DOHH2 (cell line): ENCODE data around the gene TMEM231.

ENCODE experiments used
- H3F3A ChIP-seq: fragments of 200-600 bp; sonication (generic), shearing (Covaris generic); 2 replicates; pipeline ENCODE4 v1.6.0; 2016; ENCODE audit warnings: antibody characterized with exemption, mild to moderate bottlenecking; ENCODE audit not compliant: control insufficient read depth, insufficient read depth
- H3K27ac ChIP-seq: fragments of 200-600 bp; sonication (generic); 2 replicates; pipeline ENCODE4 v1.5.1; 2014; ENCODE audit warnings: low read depth, mild to moderate bottlenecking, low read length, moderate library complexity
- H3K27me3 ChIP-seq: fragments of 200-600 bp; sonication (generic); 2 replicates; pipeline ENCODE4 v1.6.1; 2014; ENCODE audit warnings: mild to moderate bottlenecking, low read length, mixed read lengths; ENCODE audit not compliant: control insufficient read depth
- H3K36me3 ChIP-seq: fragments of 200-600 bp; sonication (generic); 2 replicates; pipeline ENCODE4 v1.6.1; 2014; ENCODE audit warnings: mild to moderate bottlenecking, low read length, moderate library complexity, mixed read lengths; ENCODE audit not compliant: control insufficient read depth
- H3K4me1 ChIP-seq: fragments of 200-600 bp; sonication (generic); 2 replicates; pipeline ENCODE4 v1.6.1; 2014; ENCODE audit warnings: mild to moderate bottlenecking, low read length, mixed read lengths; ENCODE audit not compliant: control insufficient read depth
- H3K4me2 ChIP-seq: fragments of 200-600 bp; sonication (generic); 2 replicates; pipeline ENCODE4 v1.6.0; 2014; ENCODE audit warnings: mild to moderate bottlenecking, low read length, moderate library complexity
- H3K4me3 ChIP-seq: fragments of 200-600 bp; sonication (generic); 2 replicates; pipeline ENCODE4 v1.5.1; 2014; ENCODE audit warnings: mild to moderate bottlenecking, low read length, mixed read lengths
- H3K79me2 ChIP-seq: fragments of 200-600 bp; sonication (generic); 2 replicates; pipeline ENCODE4 v1.6.1; 2014; ENCODE audit warnings: mild to moderate bottlenecking, low read length, mixed read lengths; ENCODE audit not compliant: control insufficient read depth
- H3K9me2 ChIP-seq: fragments of 200-600 bp; sonication (generic); replicated peaks from 2 replicates; pipeline ENCODE4 v1.6.1; 2014; ENCODE audit warnings: mild to moderate bottlenecking, low read length, mixed read lengths; ENCODE audit not compliant: control insufficient read depth
- H3K9me3 ChIP-seq: fragments of 200-600 bp; sonication (generic); 2 replicates; pipeline ENCODE4 v1.6.1; 2014; ENCODE audit warnings: antibody characterized with exemption, low read length, mixed read lengths; ENCODE audit not compliant: control insufficient read depth, insufficient read depth
- H4K20me1 ChIP-seq: fragments of 200-600 bp; sonication (generic); 2 replicates; pipeline ENCODE4 v1.6.0; 2014; ENCODE audit warnings: low read depth, mild to moderate bottlenecking, antibody characterized with exemption, low read length, moderate library complexity; ENCODE audit not compliant: control insufficient read depth, insufficient read depth
- EZH2phosphoT487 ChIP-seq: fragments of 200-600 bp; sonication (generic); IDR thresholded peaks from 2 replicates; pipeline ENCODE4 v1.6.1; 2017; ENCODE audit warnings: borderline replicate concordance, mild to moderate bottlenecking, antibody characterized with exemption, low read length, moderate library complexity, mixed read lengths
- TF ChIP-seq, protein P1 (sequence below): fragments of 200-600 bp; sonication (generic); IDR thresholded peaks from one replicate; pipeline ENCODE4 v1.5.1; 2014; ENCODE audit warnings: antibody characterized with exemption, mild to moderate bottlenecking, low read depth, low read length; ENCODE audit not compliant: poor library complexity, severe bottlenecking

The TMEM231 gene

DNA sequence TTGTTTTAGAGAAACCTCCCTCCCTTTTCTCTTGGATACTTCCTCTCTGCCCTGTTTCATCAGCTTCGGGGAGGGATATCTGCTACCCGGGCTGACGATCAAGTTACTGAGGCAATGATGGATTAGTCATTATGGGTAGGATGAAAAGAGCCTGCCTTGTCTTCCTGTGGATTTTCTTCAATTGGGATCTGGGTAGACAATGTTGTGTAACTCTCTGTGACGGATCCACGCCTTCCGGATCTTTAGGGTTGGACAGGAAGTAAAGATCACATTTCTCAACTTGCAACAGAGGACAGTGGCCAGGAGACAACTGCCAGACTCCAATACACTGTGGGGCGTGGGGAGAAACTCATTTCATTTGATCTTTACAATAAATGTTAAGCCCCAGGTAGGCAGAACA lies 49.5 kb downstream of the TMEM231 start:
- no peaks in the 10 kb centered on the region for H4K20me1 ChIP-seq
- TF ChIP-seq EZH2phosphoT487: no peak
- TF ChIP-seq, protein P1, sequence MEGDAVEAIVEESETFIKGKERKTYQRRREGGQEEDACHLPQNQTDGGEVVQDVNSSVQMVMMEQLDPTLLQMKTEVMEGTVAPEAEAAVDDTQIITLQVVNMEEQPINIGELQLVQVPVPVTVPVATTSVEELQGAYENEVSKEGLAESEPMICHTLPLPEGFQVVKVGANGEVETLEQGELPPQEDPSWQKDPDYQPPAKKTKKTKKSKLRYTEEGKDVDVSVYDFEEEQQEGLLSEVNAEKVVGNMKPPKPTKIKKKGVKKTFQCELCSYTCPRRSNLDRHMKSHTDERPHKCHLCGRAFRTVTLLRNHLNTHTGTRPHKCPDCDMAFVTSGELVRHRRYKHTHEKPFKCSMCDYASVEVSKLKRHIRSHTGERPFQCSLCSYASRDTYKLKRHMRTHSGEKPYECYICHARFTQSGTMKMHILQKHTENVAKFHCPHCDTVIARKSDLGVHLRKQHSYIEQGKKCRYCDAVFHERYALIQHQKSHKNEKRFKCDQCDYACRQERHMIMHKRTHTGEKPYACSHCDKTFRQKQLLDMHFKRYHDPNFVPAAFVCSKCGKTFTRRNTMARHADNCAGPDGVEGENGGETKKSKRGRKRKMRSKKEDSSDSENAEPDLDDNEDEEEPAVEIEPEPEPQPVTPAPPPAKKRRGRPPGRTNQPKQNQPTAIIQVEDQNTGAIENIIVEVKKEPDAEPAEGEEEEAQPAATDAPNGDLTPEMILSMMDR: no peak
- no peaks in the 10 kb centered on the region for H3K9me3 ChIP-seq
- peaks cover 10% of the 10 kb centered on the region; the same call in 1 of the 2 replicates for H3K27me3 ChIP-seq
- H3K27ac ChIP-seq: no peak overlapping the region
- no peaks in the 10 kb centered on the region for H3K36me3 ChIP-seq
- H3K4me2 ChIP-seq: no peak overlapping the region
- no peaks in the 10 kb centered on the region for H3F3A ChIP-seq
- H3K9me2 ChIP-seq: no peaks in the 10 kb centered on the region
- H3K79me2 ChIP-seq: no peaks in the 10 kb centered on the region
- no peak overlapping the region for H3K4me3 ChIP-seq
- no peaks in the 10 kb centered on the region for H3K4me1 ChIP-seq

GRCh38 chr16:75506107-75506506 lies 49.9 kb downstream of the TMEM231 start:
- no peak overlapping the region for H3K4me2 ChIP-seq
- H3K27ac ChIP-seq: no peak overlapping the region
- H3K4me1 ChIP-seq: no peaks in the 10 kb centered on the region

DNA sequence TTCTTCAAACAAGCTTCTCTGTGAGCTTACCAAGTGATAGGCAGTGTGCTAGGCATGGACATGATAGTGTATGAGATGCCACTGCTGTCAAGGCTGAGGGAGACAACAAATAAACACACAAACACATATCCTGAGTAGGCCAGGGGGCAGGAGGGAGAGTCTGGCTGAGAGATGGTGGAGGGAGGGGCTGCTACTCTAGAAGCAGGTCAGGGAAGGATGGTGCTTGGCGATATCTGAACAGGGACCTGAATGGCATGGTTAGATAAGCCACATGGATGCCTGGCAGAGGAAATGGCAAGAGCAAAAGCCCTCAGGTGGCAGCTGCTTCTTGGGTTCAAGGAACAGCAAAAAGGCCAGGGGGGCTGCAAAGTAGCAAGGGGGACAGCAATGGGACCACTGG lies 52.3 kb downstream of the TMEM231 start:
- Histone ChIP-seq H3K4me1 (no peaks in the 10 kb centered on the region), H4K20me1 (no peaks in the 10 kb centered on the region), H3F3A (no peaks in the 10 kb centered on the region), H3K36me3 (no peaks in the 10 kb centered on the region), H3K9me2 (no peaks in the 10 kb centered on the region), H3K4me3 (no peak overlapping the region), H3K27me3 (peaks cover 10% of the 10 kb centered on the region; the same call in 1 of the 2 replicates), H3K4me2 (no peak overlapping the region), H3K9me3 (no peaks in the 10 kb centered on the region), H3K27ac (no peak overlapping the region), H3K79me2 (no peaks in the 10 kb centered on the region)
- TF ChIP-seq, protein P1: no peak
- no peak for TF ChIP-seq EZH2phosphoT487

More at GRCh38 chr16:75506107-75506506, 49.9 kb downstream of the TMEM231 start:
- no peak for TF ChIP-seq EZH2phosphoT487
- TF ChIP-seq, protein P1: no peak
- H3F3A ChIP-seq: no peaks in the 10 kb centered on the region
- H4K20me1 ChIP-seq: no peaks in the 10 kb centered on the region
- H3K27me3 ChIP-seq: peaks cover 10% of the 10 kb centered on the region; the same call in 1 of the 2 replicates
- no peaks in the 10 kb centered on the region for H3K36me3 ChIP-seq
- H3K9me2 ChIP-seq: no peaks in the 10 kb centered on the region
- no peaks in the 10 kb centered on the region for H3K9me3 ChIP-seq
- H3K79me2 ChIP-seq: no peaks in the 10 kb centered on the region
- no peak overlapping the region for H3K4me3 ChIP-seq
